HG03457 (cell line): ENCODE results near the gene KMT2C.
"Not testable (repeated sequence)": the region's sequence is repeated elsewhere in the genome, so short reads cannot be mapped to it uniquely, and the experiment has no call there.

Experiments used
- ATAC-seq: cut with Tn5 transposase; IDR thresholded peaks from one replicate; pipeline ENCODE4 v1.9.1; 2021; ENCODE audit warnings: moderate number of reproducible peaks; ENCODE audit not compliant: unreplicated experiment

The KMT2C gene

GRCh38 chr7:152406030-152406429 lies 29.8 kb downstream of the KMT2C start:
- not testable (repeated sequence) for ATAC-seq

GRCh38 chr7:152403726-152404125 lies 32.1 kb downstream of the KMT2C start:
- ATAC-seq, result no peak

GRCh38 chr7:152402384-152403250 lies 33.2 kb downstream of the KMT2C start:
- no peak for ATAC-seq

GRCh38 chr7:152399344-152399743 lies 36.5 kb downstream of the KMT2C start:
- ATAC-seq, result no peak

GRCh38 chr7:152395112-152395511 lies 40.7 kb downstream of the KMT2C start:
- no peak for ATAC-seq

GRCh38 chr7:152394214-152394613 lies 41.6 kb downstream of the KMT2C start:
- ATAC-seq, result not testable (repeated sequence)

- no peak for ATAC-seq
These were observed 43.5 kb downstream of the KMT2C start for GRCh38 chr7:152392254-152392653.

GRCh38 chr7:152386136-152386764 lies 49.6 kb downstream of the KMT2C start:
- not testable (repeated sequence) for ATAC-seq

- not testable (repeated sequence) for ATAC-seq
These were observed 51.3 kb downstream of the KMT2C start for GRCh38 chr7:152384235-152385200.

GRCh38 chr7:152383341-152384234 lies 52.2 kb downstream of the KMT2C start:
- no peak for ATAC-seq

GRCh38 chr7:152382244-152382643 lies 53.6 kb downstream of the KMT2C start:
- ATAC-seq, result no peak

GRCh38 chr7:152380931-152381578 lies 54.7 kb downstream of the KMT2C start:
- ATAC-seq, result not testable (repeated sequence)

- ATAC-seq, result not testable (repeated sequence)
These were observed 57.3 kb downstream of the KMT2C start for GRCh38 chr7:152378497-152378896.

- ATAC-seq, result not testable (repeated sequence)
These were observed 58.9 kb downstream of the KMT2C start for GRCh38 chr7:152376716-152377484.

- no peak for ATAC-seq
These were observed 65.5 kb downstream of the KMT2C start for GRCh38 chr7:152370297-152370696.

- ATAC-seq, result no peak
These were observed 66.3 kb downstream of the KMT2C start for GRCh38 chr7:152369518-152369917.

GRCh38 chr7:152367170-152367569 lies 68.6 kb downstream of the KMT2C start:
- ATAC-seq, result no peak

GRCh38 chr7:152366662-152367061 lies 69.1 kb downstream of the KMT2C start:
- ATAC-seq, result no peak
